Right atrium auricular region (tissue), 2 donors: ENCODE results near the gene ZNF341. TPM values are rescaled to one million over a fixed set of nuclear protein-coding genes. Genes with fewer than 3 reads are reported as not detected.

Experiments used
- DNase-seq: peaks from one replicate; pipeline ENCODE4 v3.0.0-alpha.2; 2019; ENCODE audit warnings: low spot score
- H3K27ac ChIP-seq, 2 donors: fragments of 200-600 bp; sonication (generic); 1 replicate in 1 of 2; 2 replicates in 1 of 2; pipeline ENCODE4 v1.5.1; 2016 to 2019
- H3K27me3 ChIP-seq, 2 donors: fragments of 200-600 bp; sonication (generic); one replicate each; pipeline versions ENCODE4 v1.5.1 to v1.6.0; 2017 to 2019
- H3K36me3 ChIP-seq: fragments of 200-600 bp; sonication (generic); one replicate; pipeline ENCODE4 v1.5.1; 2016
- H3K4me1 ChIP-seq, 2 donors: fragments of 200-600 bp; sonication (generic); one replicate each; pipeline versions ENCODE4 v1.5.1 to v1.6.0; 2017 to 2019
- H3K4me3 ChIP-seq, 2 donors: fragments of 200-600 bp; sonication (generic); 1 replicate in 1 of 2; 2 replicates in 1 of 2; pipeline ENCODE4 v1.5.1; 2017 to 2019; ENCODE audit warnings: mild to moderate bottlenecking in 1 of 2, moderate library complexity in 1 of 2
- H3K9me3 ChIP-seq, 2 donors: fragments of 200-600 bp; sonication (generic); one replicate each; pipeline ENCODE4 v1.5.1; 2019
- CTCF ChIP-seq, 2 donors: fragments of 200-600 bp; sonication (generic); IDR thresholded peaks; one replicate each; pipeline ENCODE4 v1.5.1; 2019; ENCODE audit warnings: antibody characterized with exemption in 2 of 2
- total RNA-seq, 2 donors: library from RNA; depleted of rRNA; stranded (reverse); fragments of >200 nt; gene quantifications; one replicate each; pipeline ENCODE4 v1.1.0, GENCODE V29; 2016

ZNF341 gene
- total RNA-seq, 2 donors from 2014 or later: 1.0 to 1.8 TPM

GRCh38 chr20:33815671-33816070 is 83.9 kb downstream of the ZNF341 start:
- no peak overlapping the region for H3K27ac ChIP-seq
- H3K27me3 ChIP-seq: no peaks in the 10 kb centered on the region
- no peak overlapping the region for H3K4me3 ChIP-seq
- H3K4me1 ChIP-seq: peaks cover 0 to 73% of the 10 kb centered on the region in 2 donors
- no peak for TF ChIP-seq CTCF (IDR thresholded peaks at IDR 0.05)
- H3K36me3 ChIP-seq: no peaks in the 10 kb centered on the region
- H3K9me3 ChIP-seq: no peaks in the 10 kb centered on the region
- DNase-seq: no peak

- DNase-seq: no peak
- no peaks in the 10 kb centered on the region for H3K27me3 ChIP-seq
- no peak for TF ChIP-seq CTCF (IDR thresholded peaks at IDR 0.05)
- no peaks in the 10 kb centered on the region for H3K9me3 ChIP-seq
- H3K4me3 ChIP-seq: no peak overlapping the region
- H3K36me3 ChIP-seq: no peaks in the 10 kb centered on the region
- H3K27ac ChIP-seq: no peak overlapping the region
- H3K4me1 ChIP-seq: peaks cover 0 to 78% of the 10 kb centered on the region in 2 donors
Observed at GRCh38 chr20:33816191-33816590, 84.4 kb downstream of the ZNF341 start.

GRCh38 chr20:33817411-33817810 is 85.6 kb downstream of the ZNF341 start:
- no peak overlapping the region for H3K4me3 ChIP-seq
- H3K27me3 ChIP-seq: no peaks in the 10 kb centered on the region
- H3K4me1 ChIP-seq: peaks cover 0 to 83% of the 10 kb centered on the region in 2 donors
- no peak overlapping the region for H3K27ac ChIP-seq
- no peak for TF ChIP-seq CTCF (IDR thresholded peaks at IDR 0.05)
- DNase-seq: no peak
- H3K36me3 ChIP-seq: no peaks in the 10 kb centered on the region
- no peaks in the 10 kb centered on the region for H3K9me3 ChIP-seq

- Histone ChIP-seq H3K27ac (no peak overlapping the region), H3K4me1 (peaks cover 0 to 77% of the 10 kb centered on the region in 2 donors), H3K36me3 (no peaks in the 10 kb centered on the region), H3K9me3 (no peaks in the 10 kb centered on the region), H3K4me3 (no peak overlapping the region), H3K27me3 (no peaks in the 10 kb centered on the region)
- no peak for DNase-seq
- no peak for TF ChIP-seq CTCF (IDR thresholded peaks at IDR 0.05)
Observed at GRCh38 chr20:33819456-33819855, 87.7 kb downstream of the ZNF341 start.

GRCh38 chr20:33820362-33820761 is 88.6 kb downstream of the ZNF341 start:
- TF ChIP-seq CTCF (IDR thresholded peaks at IDR 0.05): no peak
- no peak for DNase-seq
- Histone ChIP-seq H3K4me3 (no peak overlapping the region), H3K27ac (no peak overlapping the region), H3K36me3 (no peaks in the 10 kb centered on the region), H3K9me3 (no peaks in the 10 kb centered on the region), H3K27me3 (no peaks in the 10 kb centered on the region), H3K4me1 (peaks cover 0 to 76% of the 10 kb centered on the region in 2 donors)

- DNase-seq: no peak
- no peak for TF ChIP-seq CTCF (IDR thresholded peaks at IDR 0.05)
- Histone ChIP-seq H3K27ac (no peak overlapping the region), H3K27me3 (no peaks in the 10 kb centered on the region), H3K9me3 (no peaks in the 10 kb centered on the region), H3K4me3 (no peak overlapping the region), H3K4me1 (peaks cover 0 to 85% of the 10 kb centered on the region in 2 donors), H3K36me3 (no peaks in the 10 kb centered on the region)
Observed at GRCh38 chr20:33821270-33821836, 89.6 kb downstream of the ZNF341 start.
